GM12873 (cell line): ENCODE measurements around the gene DOK6.

Experiments
- TF ChIP-seq, protein P1 (sequence below): IDR thresholded peaks from 2 replicates; pipeline ENCODE4 v1.5.1; 2012; ENCODE audit warnings: low read depth, mild to moderate bottlenecking, moderate library complexity, low read length, control low read depth; ENCODE audit not compliant: insufficient read depth; ENCODE audit errors: missing control alignments

The DOK6 gene

DNA sequence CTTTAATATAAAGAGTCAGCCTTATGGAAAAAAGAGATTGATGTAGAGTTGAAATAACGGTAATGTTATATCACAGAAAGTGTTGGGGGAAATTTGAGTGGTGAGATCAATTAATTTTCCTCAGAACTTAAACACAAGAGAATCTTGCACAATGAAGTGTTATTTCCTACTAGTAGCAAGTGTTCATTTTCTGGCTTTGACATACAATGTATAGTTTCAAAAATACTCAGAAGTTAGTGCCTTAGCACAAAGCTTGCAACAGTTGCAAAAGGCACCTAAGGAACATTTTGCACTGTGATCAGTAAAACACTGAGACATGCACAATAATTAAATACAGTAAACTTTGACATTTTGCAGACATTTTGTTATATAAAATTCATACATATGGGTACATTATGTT is 385.7 kb downstream of the DOK6 start:
- TF ChIP-seq, protein P1, sequence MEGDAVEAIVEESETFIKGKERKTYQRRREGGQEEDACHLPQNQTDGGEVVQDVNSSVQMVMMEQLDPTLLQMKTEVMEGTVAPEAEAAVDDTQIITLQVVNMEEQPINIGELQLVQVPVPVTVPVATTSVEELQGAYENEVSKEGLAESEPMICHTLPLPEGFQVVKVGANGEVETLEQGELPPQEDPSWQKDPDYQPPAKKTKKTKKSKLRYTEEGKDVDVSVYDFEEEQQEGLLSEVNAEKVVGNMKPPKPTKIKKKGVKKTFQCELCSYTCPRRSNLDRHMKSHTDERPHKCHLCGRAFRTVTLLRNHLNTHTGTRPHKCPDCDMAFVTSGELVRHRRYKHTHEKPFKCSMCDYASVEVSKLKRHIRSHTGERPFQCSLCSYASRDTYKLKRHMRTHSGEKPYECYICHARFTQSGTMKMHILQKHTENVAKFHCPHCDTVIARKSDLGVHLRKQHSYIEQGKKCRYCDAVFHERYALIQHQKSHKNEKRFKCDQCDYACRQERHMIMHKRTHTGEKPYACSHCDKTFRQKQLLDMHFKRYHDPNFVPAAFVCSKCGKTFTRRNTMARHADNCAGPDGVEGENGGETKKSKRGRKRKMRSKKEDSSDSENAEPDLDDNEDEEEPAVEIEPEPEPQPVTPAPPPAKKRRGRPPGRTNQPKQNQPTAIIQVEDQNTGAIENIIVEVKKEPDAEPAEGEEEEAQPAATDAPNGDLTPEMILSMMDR, result no peak

DNA sequence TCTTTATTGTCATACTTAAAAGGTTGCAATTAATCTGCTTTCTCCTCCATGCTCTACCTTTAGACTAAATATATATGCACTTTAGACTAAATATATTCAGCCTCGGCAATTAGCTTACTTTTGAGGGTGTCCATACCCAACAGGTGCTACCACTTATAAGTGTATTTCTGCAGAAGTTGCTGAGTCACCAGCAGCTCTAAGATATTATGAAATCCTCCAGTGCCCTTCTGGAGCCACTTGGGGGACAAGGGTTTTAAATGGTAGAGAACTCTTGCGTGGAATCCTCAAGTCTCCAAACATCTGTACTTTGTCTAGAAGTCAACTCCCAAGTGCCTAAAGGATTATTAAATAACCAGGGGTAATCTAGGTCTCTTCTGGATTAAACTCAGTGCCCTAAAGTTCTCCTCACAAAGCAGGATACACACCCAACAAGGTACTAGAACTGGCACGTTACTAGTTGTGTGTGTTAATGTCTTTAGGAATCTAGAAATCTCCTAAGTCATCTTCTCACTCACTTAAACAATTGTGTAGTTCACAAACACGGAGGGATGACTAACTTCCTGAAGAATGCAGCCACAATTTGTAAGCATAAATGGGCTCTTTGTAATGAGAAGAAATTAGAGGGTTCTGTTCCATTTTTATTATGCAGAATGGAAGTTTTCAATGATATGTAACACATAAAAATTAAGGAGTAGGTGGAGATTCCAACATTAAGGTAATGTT is 387.3 kb downstream of the DOK6 start:
- TF ChIP-seq, protein P1, result no peak

DNA sequence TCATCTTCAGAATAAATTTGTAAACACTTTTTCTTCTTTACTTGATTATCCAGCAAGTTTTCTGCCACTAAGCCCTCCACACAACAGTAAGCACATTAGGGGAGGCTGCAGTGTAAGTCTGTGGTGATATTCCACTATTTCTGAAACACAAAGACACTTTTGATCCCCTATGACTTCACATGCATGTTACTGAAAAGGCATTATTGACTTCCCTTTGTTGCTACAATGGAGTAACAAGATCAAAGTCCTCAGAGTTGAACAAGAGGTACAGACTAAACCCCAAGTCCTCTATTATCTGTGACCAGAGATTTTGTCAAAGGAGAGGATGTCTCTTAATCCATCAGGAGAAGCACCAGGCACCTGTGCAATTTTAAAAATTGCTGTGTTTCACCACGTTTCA is 389.1 kb downstream of the DOK6 start:
- TF ChIP-seq, protein P1, result no peak

DNA sequence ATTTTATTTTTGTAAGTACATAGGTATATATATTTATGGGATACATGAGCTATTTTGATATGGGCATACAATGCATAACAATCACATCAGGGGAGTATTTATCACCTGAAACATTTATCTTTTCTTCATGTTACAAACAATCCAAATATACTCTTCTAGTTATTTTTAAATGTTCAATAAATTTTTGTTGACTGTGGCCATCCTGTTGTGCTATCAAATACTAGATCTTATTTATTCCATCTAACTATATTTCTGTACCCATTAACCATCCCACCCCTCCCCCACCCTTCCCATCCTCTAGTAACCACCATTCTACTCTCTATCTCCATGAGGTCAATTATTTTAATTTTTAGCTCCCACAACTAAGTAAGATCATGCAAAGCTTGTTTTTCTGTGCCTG is 390.0 kb downstream of the DOK6 start:
- TF ChIP-seq, protein P1, result no peak

DNA sequence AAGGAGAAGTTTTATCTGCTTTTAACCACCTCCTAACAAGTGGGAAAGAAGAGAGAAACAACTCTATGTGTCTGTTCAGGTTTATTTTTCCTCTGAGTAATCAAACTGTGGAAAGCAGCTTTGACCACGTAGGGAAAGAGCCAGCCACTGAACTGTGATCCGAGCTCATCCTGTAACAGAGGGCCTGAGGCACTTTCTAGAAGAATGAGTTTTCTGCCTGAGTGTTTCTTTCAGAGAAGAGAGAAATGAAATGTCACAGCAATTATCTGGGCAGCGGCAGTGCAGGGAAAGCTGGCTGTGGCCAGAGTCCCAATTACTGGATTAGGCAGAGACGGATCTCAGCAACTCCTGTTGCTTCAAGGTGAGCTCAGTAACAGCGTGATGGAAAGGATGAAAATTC is 395.1 kb downstream of the DOK6 start:
- TF ChIP-seq, protein P1, result no peak

DNA sequence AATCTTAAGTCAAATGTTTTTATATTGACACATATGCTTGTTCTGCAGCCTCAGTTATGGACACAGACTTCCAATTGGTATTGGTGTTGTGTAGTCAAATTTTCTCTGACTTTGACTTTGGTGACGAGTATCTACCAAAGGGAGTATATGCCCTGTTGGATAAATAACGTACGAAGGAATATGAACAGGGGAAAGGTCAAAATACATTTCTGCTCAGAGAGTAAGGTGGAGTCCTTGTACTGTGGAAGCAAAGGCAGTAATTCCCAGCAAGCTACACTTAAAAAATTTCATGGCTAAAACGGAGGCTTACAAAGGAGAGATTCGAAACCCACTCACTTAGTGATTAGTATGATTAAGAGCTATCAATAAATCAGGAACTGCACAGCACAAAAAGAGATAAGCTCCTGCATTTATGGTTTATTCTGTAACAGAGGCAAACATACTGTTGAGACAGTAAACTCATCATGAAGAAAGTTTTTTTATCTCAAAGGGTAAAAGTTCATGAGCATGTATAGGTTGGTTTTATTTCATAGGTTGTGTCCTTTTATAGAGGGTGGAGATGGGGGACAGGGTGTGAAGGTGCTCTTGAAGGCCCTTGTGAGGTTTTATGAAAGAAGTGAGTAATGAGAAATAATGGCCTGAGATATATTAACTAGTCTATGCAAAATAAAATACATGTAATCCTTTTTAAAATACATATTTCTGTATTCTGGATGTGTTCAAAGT is 404.3 kb downstream of the DOK6 start:
- TF ChIP-seq, protein P1, result no peak

DNA sequence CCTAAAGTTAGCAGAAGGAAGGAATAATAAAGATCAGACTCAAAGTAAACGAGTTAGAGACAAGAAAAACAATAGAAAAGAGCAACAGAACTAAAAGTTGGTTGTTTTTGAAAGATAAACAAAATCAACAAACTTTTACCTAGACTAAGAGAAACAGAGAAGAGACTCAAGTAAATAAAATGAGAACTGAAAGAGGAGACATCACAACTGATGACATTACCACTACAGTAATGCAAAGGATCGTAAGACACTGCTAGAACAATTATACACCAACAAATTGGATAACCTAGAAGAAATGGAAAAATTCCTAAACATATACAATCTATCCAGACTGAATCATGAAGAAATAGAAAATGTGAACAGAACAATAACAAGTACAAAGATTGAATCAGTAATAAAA is 407.7 kb downstream of the DOK6 start:
- TF ChIP-seq, protein P1, result no peak
